Measurements from ENCODE around the gene GMPPA. TPM values are rescaled to one million over a fixed set of nuclear protein-coding genes. Genes with fewer than 3 reads are reported as not detected.

GMPPA gene
- total RNA-seq, 2 experiments from 2014 or later: 32.4 to 34.2 TPM

DNA sequence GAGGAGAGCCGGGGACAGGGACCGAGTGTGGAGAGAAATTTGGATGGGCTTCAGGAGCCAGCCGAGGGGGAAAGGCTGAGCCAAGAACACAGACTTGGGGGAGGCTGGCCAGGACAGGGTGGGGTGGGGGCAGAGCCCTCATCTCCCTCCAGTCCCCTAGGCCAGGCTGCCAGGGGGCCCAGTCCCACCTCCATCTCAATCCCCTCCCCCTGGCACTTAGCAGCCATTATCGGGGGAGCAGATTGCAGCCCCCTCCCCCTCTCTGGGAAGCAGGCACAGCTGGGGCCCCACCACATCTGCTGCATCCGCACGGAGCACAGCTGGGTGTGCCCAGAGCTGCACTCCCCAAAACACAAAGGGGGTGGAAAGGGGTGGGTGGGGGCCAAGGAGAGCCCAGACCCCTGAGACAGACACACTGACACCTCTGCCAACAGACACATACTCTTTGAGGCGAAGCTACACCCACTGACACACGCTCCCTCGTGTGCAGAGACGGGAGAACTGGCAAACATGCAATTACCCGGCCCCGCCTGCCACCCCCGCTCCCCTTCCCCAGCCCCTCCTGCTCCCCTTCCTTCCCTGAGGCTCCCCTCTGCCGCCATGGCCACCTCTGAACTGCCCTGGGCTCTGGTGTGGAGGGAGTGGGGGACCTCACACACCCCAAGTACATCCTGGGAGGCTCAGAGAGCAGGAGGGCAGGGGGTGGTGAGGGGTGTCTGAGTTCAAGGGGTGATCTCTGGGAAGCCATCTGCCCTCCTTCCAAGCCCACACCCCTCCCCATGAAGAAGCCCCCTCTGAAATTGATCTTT, 10.5 kb downstream of the GMPPA start:
- TF ChIP-seq, protein P1, sequence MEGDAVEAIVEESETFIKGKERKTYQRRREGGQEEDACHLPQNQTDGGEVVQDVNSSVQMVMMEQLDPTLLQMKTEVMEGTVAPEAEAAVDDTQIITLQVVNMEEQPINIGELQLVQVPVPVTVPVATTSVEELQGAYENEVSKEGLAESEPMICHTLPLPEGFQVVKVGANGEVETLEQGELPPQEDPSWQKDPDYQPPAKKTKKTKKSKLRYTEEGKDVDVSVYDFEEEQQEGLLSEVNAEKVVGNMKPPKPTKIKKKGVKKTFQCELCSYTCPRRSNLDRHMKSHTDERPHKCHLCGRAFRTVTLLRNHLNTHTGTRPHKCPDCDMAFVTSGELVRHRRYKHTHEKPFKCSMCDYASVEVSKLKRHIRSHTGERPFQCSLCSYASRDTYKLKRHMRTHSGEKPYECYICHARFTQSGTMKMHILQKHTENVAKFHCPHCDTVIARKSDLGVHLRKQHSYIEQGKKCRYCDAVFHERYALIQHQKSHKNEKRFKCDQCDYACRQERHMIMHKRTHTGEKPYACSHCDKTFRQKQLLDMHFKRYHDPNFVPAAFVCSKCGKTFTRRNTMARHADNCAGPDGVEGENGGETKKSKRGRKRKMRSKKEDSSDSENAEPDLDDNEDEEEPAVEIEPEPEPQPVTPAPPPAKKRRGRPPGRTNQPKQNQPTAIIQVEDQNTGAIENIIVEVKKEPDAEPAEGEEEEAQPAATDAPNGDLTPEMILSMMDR (IDR thresholded peaks at IDR 0.05): no peak
- H3K27me3 Mint-ChIP-seq: peaks cover 42% of the 10 kb centered on the region
- H3K36me3 Mint-ChIP-seq (ENCODE audit: low read depth): peaks cover 23% of the 10 kb centered on the region
- no peaks in the 10 kb centered on the region for H3K9me3 Mint-ChIP-seq
- CTCF ChIA-PET: interaction anchor here (0.7 to 7.2 kb wide), 14 partner anchors 11 to 173 kb away, joined by 3 to 86 read pairs (median 9); partner anchors contain the start of gene GMPPA
- intact Hi-C loops (cut with micrococcal nuclease): no loop called here
- no peak overlapping the region for H3K4me3 Mint-ChIP-seq
- POLR2A ChIA-PET: interaction anchor here (0.7 kb wide), 2 partner anchors 9 to 11 kb away, joined by 3 read pairs; no protein-coding TSS in a partner anchor
- no peak for DNase-seq
- H3K27ac Mint-ChIP-seq: no peak overlapping the region
- peak; percentile 45 for ATAC-seq
- peaks cover 17% of the 10 kb centered on the region for H3K4me1 Mint-ChIP-seq (ENCODE audit: low read depth)

DNA sequence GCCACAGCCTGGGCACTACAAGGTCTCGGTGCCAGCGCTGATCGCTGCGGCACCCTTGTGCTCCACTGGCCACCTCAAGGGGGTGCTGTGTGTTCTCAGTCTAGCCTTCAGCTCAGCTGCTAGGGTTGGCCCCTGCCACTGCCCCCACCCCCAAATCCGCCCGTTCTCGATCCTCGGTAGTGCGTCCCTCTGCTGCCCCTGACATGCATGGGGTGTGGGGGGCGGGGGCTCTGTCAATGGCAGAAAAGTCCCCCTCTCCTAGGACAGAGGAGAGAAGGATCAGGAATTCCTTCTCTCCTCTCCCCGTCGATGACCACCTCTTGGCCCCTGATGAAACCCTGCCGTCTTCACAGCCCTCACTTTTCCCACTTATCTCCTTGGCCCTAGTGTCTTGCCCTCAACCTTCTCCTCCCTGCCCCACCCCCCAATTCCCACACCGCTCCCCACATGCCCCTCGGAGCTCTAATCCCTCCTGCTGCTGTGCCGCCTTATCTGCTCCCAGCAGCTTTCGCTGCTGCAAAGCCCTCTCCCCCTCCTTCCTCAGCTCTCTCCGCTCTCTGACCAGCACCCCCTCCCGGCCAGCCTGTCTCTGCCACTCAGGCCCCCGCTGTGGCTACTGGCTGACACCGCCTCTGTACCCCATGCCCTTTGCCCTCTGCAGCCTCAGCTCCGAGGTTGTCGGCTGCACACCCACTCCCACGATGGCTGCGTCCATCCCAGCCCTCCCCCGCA, 11.3 kb downstream of the GMPPA start:
- H3K27ac Mint-ChIP-seq: no peak overlapping the region
- H3K4me1 Mint-ChIP-seq (ENCODE audit: low read depth): peaks cover 18% of the 10 kb centered on the region
- H3K27me3 Mint-ChIP-seq: peaks cover 44% of the 10 kb centered on the region

DNA sequence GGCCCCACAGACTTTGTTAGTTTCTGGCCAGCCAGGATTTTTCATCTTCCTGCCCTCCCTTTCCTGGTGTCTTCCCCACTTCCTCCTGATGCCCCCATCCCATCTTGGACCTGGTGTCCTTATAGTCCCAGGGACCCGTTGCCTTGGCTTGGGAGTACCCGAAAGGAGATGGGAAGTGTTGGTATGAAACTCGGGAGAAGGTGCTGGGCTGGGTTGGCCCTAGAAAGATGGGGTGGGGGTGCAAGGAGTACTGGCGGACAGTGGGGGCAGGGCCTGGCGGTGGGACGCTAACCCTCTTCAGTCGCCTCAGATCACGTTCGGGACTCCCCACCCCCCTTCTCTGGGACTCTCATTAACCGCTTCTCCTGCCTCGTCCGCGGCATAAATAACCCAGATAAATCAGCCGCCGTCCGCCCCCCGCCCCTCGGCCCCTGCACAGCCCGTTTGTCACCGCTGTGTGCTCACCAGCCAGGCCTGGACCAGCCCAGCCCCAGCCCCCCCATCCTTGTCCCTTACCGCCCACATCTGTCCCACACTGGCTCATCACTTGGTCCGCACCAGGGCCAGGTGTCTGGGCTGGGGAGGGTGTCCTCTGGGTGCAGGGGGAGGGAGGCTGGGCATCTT, 11.9 kb downstream of the GMPPA start:
- Mint-ChIP-seq H3K27me3 (peaks cover 50% of the 10 kb centered on the region), H3K4me3 (no peak overlapping the region), H3K36me3 (ENCODE audit: low read depth) (peaks cover 9% of the 10 kb centered on the region), H3K4me1 (ENCODE audit: low read depth) (peaks cover 18% of the 10 kb centered on the region), H3K9me3 (no peaks in the 10 kb centered on the region), H3K27ac (no peak overlapping the region)
- intact Hi-C loops (cut with micrococcal nuclease): no loop called here
- TF ChIP-seq, protein P1 (IDR thresholded peaks at IDR 0.05): no peak
- ChIA-PET CTCF (interaction anchor here (0.8 to 7.2 kb wide), 14 partner anchors 10 to 515 kb away, joined by 3 to 86 read pairs (median 8); partner anchors contain the start of gene GMPPA), POLR2A (interaction anchor here (1.0 to 1.4 kb wide), 2 partner anchors 8 to 12 kb away, joined by 4 read pairs; partner anchors contain the start of gene GMPPA)
- DNase-seq (no peak), ATAC-seq (no peak)

More for the DNA sequence above, 11.3 kb downstream of the GMPPA start:
- ChIA-PET CTCF (interaction anchor here (0.7 to 7.2 kb wide), 17 partner anchors 10 to 172 kb away, joined by 3 to 86 read pairs (median 7); partner anchors contain the start of gene GMPPA), POLR2A (interaction anchor here (0.7 to 1.0 kb wide), 3 partner anchors 9 to 12 kb away, joined by 3 to 4 read pairs (median 3); no protein-coding TSS in a partner anchor)
- Mint-ChIP-seq H3K9me3 (no peaks in the 10 kb centered on the region), H3K4me3 (no peak overlapping the region), H3K36me3 (ENCODE audit: low read depth) (peaks cover 15% of the 10 kb centered on the region)
- DNase-seq (peak; percentile 69), ATAC-seq (peak; percentile 89)
- TF ChIP-seq, protein P1 (IDR thresholded peaks at IDR 0.05): peak; percentile 53
- intact Hi-C loops (cut with micrococcal nuclease): no loop called here

DNA sequence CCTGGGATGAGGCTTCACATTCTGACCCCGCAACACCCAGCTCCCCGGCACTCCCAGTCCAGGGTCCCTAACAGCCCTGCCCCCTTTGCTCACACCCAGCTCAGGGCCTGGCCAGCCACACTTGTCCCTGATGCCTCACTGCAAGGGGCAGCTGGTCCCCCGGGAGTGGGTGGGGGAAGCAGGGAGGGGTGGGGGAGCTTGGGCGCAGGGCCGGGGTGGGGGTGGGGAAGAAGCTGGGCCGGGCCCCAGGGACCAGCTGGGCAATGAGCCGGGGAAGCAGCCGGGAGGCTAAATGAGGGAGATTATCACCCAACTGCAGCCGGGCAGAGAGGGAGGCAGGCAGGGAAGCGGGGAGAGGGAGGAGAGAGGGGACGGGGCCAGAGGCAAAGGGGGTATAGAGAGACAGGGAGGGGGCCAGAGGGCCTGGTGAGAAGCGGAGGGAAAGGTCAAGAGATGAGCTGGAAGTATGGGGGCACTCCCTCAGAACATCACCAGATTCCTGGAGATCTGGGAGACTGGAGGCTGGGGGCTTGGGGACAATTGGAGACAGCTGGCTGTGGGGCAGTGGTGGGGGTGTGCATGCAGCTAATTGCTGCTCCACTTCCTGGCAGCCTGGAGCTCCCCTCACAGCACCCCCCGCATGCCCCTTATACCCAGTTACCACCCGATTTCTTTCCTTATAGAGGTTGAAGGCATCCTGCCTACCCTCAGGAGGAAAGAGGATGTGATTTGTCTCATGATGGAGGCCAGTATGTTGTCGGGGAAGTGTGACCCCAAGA, 13.0 kb downstream of the GMPPA start:
- peaks cover 18% of the 10 kb centered on the region for H3K4me1 Mint-ChIP-seq (ENCODE audit: low read depth)
- no peak overlapping the region for H3K27ac Mint-ChIP-seq
- intact Hi-C loops (cut with micrococcal nuclease): no loop called here
- ChIA-PET CTCF (interaction anchor here (1.1 to 7.2 kb wide), 5 partner anchors 9 to 516 kb away, joined by 3 to 86 read pairs (median 15); partner anchors contain the start of gene GMPPA), POLR2A (interaction anchor here (1.4 kb wide), 1 partner anchor 13 kb away, joined by 4 read pairs; the partner anchor contains the start of gene GMPPA)
- H3K36me3 Mint-ChIP-seq (ENCODE audit: low read depth): peaks cover under 1% of the 10 kb centered on the region
- DNase-seq: no peak
- no peak for ATAC-seq
- TF ChIP-seq, protein P1 (IDR thresholded peaks at IDR 0.05): no peak
- peaks cover 61% of the 10 kb centered on the region for H3K27me3 Mint-ChIP-seq
- no peaks in the 10 kb centered on the region for H3K9me3 Mint-ChIP-seq
- H3K4me3 Mint-ChIP-seq: no peak overlapping the region
